ENCODE results near the gene LDAH. TPM values are rescaled to one million over a fixed set of nuclear protein-coding genes. Genes with fewer than 3 reads are reported as not detected.
A peak's percentile ranks its signal among the peaks of the same experiment; 100 is the strongest.
"Not testable (repeated sequence)": the region's sequence is repeated elsewhere in the genome, so short reads cannot be mapped to it uniquely, and the experiment has no call there.

Gene LDAH
- total RNA-seq, 1 donor from 2014 or later: 28.0 TPM

DNA sequence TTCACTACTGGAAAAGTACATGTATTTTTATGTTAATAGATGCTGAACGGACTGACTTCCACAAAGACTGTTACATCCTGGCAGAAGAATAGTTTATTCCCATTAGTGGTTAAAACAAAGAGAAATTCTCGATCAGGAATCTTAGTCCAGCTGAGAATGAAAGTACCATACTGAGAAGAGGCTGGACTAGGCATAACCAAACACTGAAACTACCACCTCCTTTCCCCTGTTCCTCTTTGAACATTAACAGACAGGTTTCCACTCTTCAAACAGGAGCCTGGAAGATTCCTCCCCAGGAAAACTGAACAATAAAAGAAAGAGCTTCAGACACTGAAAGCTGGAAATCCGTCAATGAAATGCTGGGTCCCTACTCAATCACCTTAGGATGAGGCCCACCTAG is 25.8 kb downstream of the LDAH start:
- peak overlapping the region; percentile 45 for H3K27ac Mint-ChIP-seq (ENCODE audit: unreplicated experiment)
- H3K27me3 Mint-ChIP-seq (ENCODE audit: unreplicated experiment): no peaks in the 10 kb centered on the region
- H3K9me3 Mint-ChIP-seq (ENCODE audit: unreplicated experiment): peaks cover 8% of the 10 kb centered on the region
- H3K4me1 Mint-ChIP-seq (ENCODE audit: unreplicated experiment): peaks cover 17% of the 10 kb centered on the region
- DNase-seq (ENCODE audit: extremely low spot score, unreplicated experiment): no peak
- TF ChIP-seq, protein P1, sequence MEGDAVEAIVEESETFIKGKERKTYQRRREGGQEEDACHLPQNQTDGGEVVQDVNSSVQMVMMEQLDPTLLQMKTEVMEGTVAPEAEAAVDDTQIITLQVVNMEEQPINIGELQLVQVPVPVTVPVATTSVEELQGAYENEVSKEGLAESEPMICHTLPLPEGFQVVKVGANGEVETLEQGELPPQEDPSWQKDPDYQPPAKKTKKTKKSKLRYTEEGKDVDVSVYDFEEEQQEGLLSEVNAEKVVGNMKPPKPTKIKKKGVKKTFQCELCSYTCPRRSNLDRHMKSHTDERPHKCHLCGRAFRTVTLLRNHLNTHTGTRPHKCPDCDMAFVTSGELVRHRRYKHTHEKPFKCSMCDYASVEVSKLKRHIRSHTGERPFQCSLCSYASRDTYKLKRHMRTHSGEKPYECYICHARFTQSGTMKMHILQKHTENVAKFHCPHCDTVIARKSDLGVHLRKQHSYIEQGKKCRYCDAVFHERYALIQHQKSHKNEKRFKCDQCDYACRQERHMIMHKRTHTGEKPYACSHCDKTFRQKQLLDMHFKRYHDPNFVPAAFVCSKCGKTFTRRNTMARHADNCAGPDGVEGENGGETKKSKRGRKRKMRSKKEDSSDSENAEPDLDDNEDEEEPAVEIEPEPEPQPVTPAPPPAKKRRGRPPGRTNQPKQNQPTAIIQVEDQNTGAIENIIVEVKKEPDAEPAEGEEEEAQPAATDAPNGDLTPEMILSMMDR (IDR thresholded peaks at IDR 0.05): no peak
- no peak overlapping the region for H3K4me3 Mint-ChIP-seq (ENCODE audit: unreplicated experiment)
- peaks cover 31% of the 10 kb centered on the region for H3K36me3 Mint-ChIP-seq (ENCODE audit: unreplicated experiment)

DNA sequence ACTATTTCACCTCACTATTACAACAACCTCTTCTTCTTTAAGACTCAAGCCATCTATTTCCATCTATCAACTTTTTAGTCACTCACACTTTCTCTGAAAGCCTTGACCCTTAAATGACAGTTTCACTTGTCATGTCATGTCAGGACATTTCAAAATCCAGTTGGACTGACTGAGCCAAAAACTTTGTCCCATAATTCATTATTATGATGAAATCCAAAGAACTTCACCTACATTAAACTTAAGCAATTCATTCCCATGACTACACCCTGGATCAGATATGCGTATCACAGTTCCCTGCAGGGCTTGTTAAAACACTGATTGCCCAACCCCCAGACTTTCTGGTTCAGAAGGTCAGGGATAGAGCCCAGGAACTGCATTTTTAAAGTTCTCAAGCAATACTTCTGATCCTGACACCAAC is 26.5 kb downstream of the LDAH start:
- Mint-ChIP-seq H3K27ac (ENCODE audit: unreplicated experiment) (peak overlapping the region; percentile 45), H3K27me3 (ENCODE audit: unreplicated experiment) (no peaks in the 10 kb centered on the region), H3K36me3 (ENCODE audit: unreplicated experiment) (peaks cover 31% of the 10 kb centered on the region), H3K4me3 (ENCODE audit: unreplicated experiment) (no peak overlapping the region), H3K9me3 (ENCODE audit: unreplicated experiment) (peaks cover 8% of the 10 kb centered on the region), H3K4me1 (ENCODE audit: unreplicated experiment) (peaks cover 17% of the 10 kb centered on the region)
- TF ChIP-seq, protein P1 (IDR thresholded peaks at IDR 0.05): no peak
- DNase-seq (ENCODE audit: extremely low spot score, unreplicated experiment): no peak

DNA sequence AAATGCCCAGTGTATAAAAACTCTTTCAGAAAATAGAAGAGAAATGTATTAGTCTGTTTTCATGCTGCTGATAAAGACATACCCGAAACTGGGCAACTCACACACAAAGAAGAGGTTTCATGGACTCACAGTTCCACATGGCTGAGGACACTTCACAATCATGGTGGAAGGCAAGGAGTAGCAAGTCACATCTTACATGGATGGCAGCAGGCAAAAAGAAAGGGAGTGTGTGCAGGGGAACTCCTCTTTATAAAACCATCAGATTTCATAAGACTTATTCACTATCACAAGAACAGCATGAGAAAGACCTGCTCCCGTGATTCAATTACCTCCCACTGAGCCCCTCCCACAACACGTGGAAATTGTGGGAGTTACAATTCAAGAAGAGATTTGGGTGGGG is 29.0 kb downstream of the LDAH start:
- not testable (repeated sequence) for DNase-seq (ENCODE audit: extremely low spot score, unreplicated experiment); H3K27ac Mint-ChIP-seq (ENCODE audit: unreplicated experiment); H3K9me3 Mint-ChIP-seq (ENCODE audit: unreplicated experiment); H3K27me3 Mint-ChIP-seq (ENCODE audit: unreplicated experiment); H3K4me3 Mint-ChIP-seq (ENCODE audit: unreplicated experiment)
- H3K4me1 Mint-ChIP-seq (ENCODE audit: unreplicated experiment): peaks cover 17% of the 10 kb centered on the region
- H3K36me3 Mint-ChIP-seq (ENCODE audit: unreplicated experiment): peaks cover 34% of the 10 kb centered on the region

DNA sequence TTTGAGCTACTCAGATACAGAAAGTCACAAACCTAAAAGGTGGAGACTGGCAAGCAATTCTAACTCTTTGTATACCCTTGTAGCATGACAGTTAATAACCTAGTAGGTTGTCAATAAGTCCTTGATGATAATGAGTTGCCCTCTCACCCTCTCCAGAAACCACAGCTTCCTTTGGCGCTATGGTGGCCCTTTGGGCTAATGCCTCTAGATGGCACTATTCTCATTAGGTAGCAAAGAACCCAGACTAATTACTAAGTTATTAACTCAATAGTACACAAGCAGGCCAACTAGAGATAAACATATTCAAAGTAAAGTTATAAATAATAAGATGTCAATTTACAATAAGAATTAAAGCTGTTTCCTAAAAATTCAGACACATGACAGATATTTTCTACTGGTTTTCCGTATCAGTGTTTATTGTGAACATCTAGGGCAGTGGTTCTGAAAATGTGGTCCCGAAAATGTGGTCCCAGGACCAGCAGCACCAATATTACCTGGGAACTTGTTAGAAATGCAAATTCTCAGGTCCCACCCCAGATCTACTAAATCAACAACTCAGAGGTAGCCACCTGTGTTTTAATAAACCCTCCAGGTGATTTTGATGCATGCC is 41.1 kb downstream of the LDAH start:
- Mint-ChIP-seq H3K4me1 (ENCODE audit: unreplicated experiment) (no peaks in the 10 kb centered on the region), H3K27me3 (ENCODE audit: unreplicated experiment) (no peaks in the 10 kb centered on the region), H3K27ac (ENCODE audit: unreplicated experiment) (no peak overlapping the region), H3K36me3 (ENCODE audit: unreplicated experiment) (peaks cover 24% of the 10 kb centered on the region), H3K9me3 (ENCODE audit: unreplicated experiment) (peaks cover 2% of the 10 kb centered on the region), H3K4me3 (ENCODE audit: unreplicated experiment) (no peak overlapping the region)
- TF ChIP-seq, protein P1 (IDR thresholded peaks at IDR 0.05): peak; percentile 72
- no peak for DNase-seq (ENCODE audit: extremely low spot score, unreplicated experiment)

DNA sequence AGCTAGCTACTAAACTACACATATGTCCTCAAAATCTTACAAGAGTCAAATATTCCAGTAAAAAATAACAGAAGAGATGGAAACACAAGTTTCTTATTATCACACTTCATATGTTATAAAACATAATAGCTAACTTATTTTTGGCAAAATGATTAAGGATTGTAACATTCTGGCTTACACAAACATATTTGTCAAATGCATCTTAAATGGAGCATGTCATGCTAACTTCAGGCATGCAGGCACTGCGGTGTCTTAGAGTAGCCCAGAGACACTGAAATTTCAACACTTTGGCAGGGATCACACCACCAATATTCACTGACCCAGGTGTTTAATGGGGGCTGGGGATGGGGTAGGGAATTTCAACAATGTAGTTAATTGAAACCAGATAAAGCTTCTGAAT is 51.6 kb downstream of the LDAH start:
- H3K27me3 Mint-ChIP-seq (ENCODE audit: unreplicated experiment): no peaks in the 10 kb centered on the region
- TF ChIP-seq, protein P1 (IDR thresholded peaks at IDR 0.05): no peak
- H3K4me1 Mint-ChIP-seq (ENCODE audit: unreplicated experiment): peaks cover 4% of the 10 kb centered on the region
- H3K36me3 Mint-ChIP-seq (ENCODE audit: unreplicated experiment): peaks cover 29% of the 10 kb centered on the region
- no peaks in the 10 kb centered on the region for H3K9me3 Mint-ChIP-seq (ENCODE audit: unreplicated experiment)
- no peak for DNase-seq (ENCODE audit: extremely low spot score, unreplicated experiment)
- no peak overlapping the region for H3K4me3 Mint-ChIP-seq (ENCODE audit: unreplicated experiment)
- no peak overlapping the region for H3K27ac Mint-ChIP-seq (ENCODE audit: unreplicated experiment)

Data from osteocyte (in vitro differentiated cells).